Measurements from ENCODE around the gene MARVELD1.

MARVELD1 gene

DNA sequence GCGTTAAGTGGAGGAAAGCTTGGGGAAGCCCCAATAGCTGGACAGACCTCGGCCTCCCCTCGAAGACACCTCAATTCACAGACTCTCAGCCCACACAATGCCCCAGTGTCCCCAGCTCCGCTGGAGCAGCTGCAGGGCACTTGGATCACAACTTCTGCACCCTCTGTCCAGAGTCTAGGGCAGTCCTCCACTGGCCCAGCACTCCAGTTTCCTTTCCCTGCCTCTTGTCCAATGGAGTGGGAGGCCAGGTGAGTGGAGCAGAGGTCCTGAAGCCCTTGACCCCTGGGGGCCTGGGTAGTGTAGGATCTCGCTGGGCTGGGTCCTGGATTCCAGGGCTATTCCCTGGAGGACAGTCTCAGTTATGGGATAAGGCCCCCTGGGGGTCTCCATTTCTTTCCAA, 46.4 kb downstream of the MARVELD1 start:
- DNase-seq (ENCODE audit: low read depth): no peak
- no peak for TF ChIP-seq CTCF (conservative IDR thresholded peaks at IDR 0.05; ENCODE audit: low read depth, low read length)
- no peak overlapping the region for H3K4me3 ChIP-seq (ENCODE audit: low read length)

GRCh38 chr10:97760461-97761257, 47.1 kb downstream of the MARVELD1 start:
- TF ChIP-seq CTCF (conservative IDR thresholded peaks at IDR 0.05; ENCODE audit: low read depth, low read length): no peak
- H3K4me3 ChIP-seq (ENCODE audit: low read length): no peak overlapping the region
- DNase-seq (ENCODE audit: low read depth): peak; percentile 100

DNA sequence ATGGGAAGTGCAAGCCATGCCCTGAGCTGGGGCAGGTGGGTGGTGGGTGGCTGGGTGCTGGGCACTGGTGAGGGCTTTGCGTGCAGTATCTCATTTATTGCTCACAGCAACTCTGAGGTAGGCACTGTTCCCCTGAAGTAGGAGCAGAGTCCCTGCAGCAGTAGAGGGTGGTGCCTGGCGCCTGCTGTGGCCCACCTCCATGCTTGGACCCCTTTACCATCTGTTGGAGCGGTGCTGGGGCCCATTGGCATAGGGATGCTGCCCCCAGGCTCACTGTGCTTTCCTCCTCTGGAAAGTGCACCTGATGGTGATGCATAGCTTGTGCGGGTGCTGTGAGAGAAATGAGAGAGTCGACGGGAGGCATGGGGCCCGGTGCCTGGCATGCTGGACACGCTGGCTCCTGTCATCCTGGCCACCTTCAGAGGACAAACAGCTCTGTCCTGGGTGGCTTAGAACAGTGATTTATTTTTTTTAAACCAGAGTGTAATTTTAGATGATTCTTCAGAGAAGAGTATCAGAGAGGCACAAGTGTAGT, 47.9 kb downstream of the MARVELD1 start:
- no peak for TF ChIP-seq CTCF (conservative IDR thresholded peaks at IDR 0.05; ENCODE audit: low read depth, low read length)
- H3K4me3 ChIP-seq (ENCODE audit: low read length): no peak overlapping the region
- no peak for DNase-seq (ENCODE audit: low read depth)

- DNase-seq (ENCODE audit: low read depth): no peak
- H3K4me3 ChIP-seq (ENCODE audit: low read length): no peak overlapping the region
- TF ChIP-seq CTCF (conservative IDR thresholded peaks at IDR 0.05; ENCODE audit: low read depth, low read length): no peak
Observed at GRCh38 chr10:97762056-97762455, 48.5 kb downstream of the MARVELD1 start.

- TF ChIP-seq CTCF (conservative IDR thresholded peaks at IDR 0.05; ENCODE audit: low read depth, low read length): no peak
- no peak overlapping the region for H3K4me3 ChIP-seq (ENCODE audit: low read length)
- DNase-seq (ENCODE audit: low read depth): peak; percentile 92
Observed at GRCh38 chr10:97762816-97763215, 49.3 kb downstream of the MARVELD1 start.

GRCh38 chr10:97763411-97763810, 49.9 kb downstream of the MARVELD1 start:
- H3K4me3 ChIP-seq (ENCODE audit: low read length): no peak overlapping the region
- TF ChIP-seq CTCF (conservative IDR thresholded peaks at IDR 0.05; ENCODE audit: low read depth, low read length): no peak
- DNase-seq (ENCODE audit: low read depth): no peak

DNA sequence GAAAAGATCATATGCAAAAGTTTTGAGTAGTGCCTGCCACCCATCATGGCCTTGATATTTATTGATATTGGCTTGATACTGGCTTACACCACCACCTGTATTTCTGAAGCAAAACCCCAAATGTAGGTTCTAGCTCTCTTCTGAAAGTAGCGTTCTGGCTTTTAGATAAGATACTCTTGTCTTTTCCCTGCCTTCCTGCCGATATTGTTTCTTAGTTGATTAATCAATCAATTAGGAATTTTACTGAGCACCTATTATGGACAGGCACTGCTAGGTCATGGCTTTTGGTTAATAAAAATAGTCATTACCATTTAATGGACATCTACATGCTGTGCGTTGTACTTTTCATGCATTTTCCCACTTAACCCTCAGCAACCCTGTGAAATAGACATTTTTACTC, 50.4 kb downstream of the MARVELD1 start:
- no peak for DNase-seq (ENCODE audit: low read depth)
- TF ChIP-seq CTCF (conservative IDR thresholded peaks at IDR 0.05; ENCODE audit: low read depth, low read length): no peak
- no peak overlapping the region for H3K4me3 ChIP-seq (ENCODE audit: low read length)

All from retinal pigment epithelial cell (primary cell).